Fibroblast of skin of right biceps (primary cell): ENCODE measurements around the gene JAZF1.
"Not testable (repeated sequence)": the region's sequence is repeated elsewhere in the genome, so short reads cannot be mapped to it uniquely, and the experiment has no call there.

ENCODE experiments used
- DNase-seq: peaks from one replicate; pipeline ENCODE4 v3.0.0-alpha.2; 2013

The JAZF1 gene

GRCh38 chr7:27861747-27862146, 318.8 kb downstream of the JAZF1 start:
- DNase-seq = no peak

- no peak for DNase-seq
Observed at GRCh38 chr7:27860800-27861199, 319.8 kb downstream of the JAZF1 start.

GRCh38 chr7:27856703-27857485, 323.7 kb downstream of the JAZF1 start:
- not testable (repeated sequence) for DNase-seq

DNA sequence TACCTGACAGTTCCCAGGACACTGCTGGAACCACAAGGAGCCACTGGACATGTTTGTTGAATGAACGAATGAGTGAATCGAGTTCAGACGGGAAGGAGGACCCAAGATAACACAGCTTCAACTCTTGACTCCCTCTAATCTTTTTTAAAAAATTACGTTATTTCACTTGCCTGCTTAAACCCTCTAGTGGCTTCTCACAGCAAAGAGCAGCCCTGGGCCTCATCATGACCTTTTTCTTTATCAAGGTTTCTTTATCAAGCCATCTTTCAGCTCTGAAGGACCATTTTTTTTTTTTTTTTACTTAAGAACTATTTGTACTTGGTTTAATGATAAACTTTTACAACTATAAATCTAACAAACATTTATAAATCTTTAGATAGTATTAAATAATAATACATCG, 330.1 kb downstream of the JAZF1 start:
- DNase-seq = no peak

DNA sequence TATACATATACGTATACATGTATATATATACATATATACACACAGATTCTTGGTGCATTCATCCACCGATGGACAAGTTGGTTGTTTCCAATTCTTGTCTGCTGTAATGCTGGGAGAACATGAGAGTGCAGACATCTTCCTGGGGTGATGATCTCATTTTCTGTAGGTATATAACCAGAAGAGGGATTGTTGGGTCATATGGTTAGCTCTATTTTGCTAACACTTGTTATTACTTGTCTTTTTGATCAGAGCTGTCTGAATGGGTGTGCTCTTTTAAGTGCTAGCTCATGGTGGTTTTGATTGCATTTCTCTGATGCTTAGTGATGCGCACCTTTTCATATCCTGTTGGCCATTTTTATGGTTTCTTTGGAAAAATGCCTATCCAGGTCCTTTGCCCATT, 334.2 kb downstream of the JAZF1 start:
- DNase-seq = no peak

GRCh38 chr7:27843584-27844305, 336.9 kb downstream of the JAZF1 start:
- no peak for DNase-seq

DNA sequence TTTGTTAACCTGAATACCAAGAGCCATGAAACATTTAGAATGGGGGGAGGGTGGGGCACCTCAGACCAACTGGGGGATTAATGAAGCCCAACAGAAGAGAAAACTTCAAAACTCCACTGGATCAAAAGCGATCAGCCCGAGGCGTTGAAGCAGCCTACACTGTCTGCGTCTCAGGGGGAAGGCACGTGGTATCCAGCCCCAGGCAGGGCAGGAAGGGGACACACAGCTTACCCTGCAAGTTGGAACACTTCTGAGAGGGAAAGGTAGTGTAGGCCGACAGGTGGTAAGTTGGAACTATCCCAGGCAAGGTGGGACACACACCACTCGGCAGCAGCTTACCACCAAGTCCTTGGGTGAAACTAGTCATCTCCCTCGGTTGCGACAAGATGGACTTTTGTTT, 337.7 kb downstream of the JAZF1 start:
- peak; percentile 6 for DNase-seq

DNA sequence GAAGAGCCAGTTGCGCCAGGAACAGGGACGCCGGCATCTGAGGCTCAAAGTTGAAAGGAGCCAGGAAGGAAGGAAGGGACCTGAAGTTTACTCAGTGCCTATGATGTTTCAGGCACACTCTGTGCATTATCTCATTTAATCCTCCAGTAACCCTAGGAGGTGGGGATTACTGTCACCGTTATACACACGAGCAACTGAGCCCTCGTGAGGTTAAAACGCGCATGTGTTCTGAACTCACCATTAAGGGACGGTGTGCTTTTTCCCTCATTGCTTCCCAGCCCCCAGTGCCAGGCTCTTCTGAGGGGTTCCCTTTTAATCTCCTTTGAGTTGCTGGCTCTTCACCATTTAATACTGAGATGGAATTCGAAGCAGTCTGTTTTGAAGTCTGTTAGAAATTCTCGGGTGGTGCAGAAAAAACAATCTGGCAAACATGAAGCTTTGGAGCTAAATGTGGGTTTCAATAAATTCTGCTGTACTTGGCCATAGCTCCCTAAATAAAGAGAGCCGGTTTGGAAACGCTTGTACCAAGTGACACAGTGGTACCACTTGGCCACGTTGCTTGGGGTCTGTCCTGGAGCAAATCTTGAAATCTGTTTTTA, 338.4 kb downstream of the JAZF1 start:
- peak; percentile 20 for DNase-seq

GRCh38 chr7:27840760-27841364, 339.7 kb downstream of the JAZF1 start:
- no peak for DNase-seq

DNA sequence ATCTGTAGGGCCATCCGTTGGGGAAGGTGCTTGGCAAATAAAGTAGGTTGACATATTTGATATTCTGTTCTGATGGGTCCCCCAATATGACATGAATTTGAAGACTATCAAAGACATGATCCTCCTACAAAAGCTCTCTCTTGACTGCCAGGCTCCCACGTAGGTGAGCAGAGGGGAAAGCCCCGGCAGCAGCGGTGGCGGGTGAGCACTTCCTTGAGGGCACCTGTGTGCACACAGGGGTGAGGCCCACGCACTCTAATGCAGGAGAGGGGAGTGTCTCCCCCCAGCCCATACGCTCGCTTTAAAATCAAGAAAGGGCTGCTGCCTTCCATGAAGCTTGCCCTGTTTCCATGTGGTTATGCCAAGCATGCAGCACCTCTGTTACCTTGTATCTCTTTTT, 340.3 kb downstream of the JAZF1 start:
- no peak for DNase-seq

DNA sequence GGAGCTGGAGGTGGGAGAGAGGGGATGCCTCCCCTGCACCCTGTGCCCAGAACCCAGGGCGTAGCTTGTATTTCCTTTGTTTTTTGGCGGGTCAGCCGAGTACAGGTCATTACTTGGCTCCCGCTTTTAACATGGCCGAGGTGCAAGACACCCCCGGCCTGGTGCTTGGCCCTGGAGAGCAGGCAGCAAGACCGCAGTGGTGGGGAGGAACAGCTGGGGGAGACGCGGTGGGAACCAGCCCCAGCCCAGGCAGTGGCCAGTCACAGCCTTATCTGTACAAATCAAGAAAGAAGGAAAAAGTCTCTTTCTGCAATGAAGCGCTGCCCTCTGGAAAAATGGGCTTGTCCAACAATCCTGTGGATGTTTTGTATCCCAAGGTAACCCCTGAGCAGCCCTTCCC, 341.5 kb downstream of the JAZF1 start:
- DNase-seq = no peak

DNA sequence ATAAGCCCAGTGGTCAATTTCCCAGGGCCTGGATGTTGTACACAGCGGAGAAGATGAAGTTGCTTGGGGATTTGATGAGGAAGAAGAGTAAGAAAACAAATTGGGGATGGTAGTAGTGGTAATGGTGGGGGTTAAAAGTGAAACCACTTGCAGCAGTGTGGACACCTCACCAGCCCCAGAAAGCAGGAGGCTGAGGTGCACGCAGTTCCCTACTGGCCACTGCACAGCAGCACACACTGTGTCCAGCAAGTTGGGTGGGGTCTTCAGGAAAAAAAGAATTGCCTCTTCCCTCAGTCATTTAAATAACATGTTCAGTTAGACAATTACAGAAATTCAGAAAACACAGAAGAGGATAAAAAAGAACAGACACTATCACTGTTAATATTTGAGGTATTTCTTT, 344.1 kb downstream of the JAZF1 start:
- DNase-seq = no peak

DNA sequence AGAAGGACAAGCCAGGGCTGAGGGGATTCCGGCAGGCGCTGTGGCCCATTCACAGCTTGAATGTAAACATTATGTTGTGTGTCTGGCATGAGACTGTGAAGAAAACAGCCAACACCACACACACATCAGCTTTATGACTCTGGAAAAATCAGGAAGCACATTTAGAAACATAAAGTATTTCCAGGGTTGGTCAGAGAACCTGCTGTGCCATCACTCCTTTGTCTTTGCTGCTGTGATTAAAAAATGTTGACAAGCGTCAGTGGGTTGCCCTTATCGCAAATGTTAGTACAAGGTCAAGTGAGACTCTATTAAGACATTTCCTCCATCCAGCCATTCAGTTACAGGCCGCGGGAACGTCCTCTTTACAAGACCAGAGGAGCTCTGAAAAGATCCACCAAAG, 345.2 kb downstream of the JAZF1 start:
- DNase-seq = no peak

DNA sequence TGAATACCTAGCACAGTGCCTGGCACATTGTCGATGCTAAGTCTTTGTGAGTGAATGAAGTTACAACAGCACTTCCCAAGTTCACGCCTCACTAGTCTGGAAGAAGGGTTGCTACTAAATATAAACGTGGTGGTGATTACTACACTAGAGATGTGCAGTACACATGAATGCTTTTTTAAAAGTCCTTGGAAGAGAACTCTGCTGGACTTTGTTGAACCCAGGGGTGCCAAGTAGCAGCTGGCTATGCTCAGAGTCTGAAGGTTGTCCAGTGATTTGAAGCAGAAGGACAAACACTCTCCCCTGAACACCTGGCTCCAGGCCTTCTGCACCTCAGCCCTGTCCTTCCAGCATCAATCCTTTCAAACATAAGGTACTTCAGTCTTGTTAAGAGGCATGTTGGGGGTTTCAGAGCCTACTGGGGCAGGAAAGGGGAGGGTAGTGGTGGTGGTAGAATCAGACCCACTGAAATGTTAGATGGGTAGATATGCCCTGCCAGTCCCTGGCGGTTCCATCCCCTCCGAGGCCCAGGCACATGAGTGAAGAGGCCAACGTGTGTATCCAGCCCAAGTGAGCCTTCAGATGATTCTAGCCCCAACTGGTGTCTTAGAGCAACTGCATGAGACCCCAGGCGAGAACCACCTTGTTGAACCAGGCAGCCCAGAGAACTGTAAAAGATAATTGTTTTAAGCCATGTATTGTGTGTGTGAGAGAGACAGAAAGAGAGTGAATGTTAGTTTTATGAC, 346.2 kb downstream of the JAZF1 start:
- DNase-seq = no peak

DNA sequence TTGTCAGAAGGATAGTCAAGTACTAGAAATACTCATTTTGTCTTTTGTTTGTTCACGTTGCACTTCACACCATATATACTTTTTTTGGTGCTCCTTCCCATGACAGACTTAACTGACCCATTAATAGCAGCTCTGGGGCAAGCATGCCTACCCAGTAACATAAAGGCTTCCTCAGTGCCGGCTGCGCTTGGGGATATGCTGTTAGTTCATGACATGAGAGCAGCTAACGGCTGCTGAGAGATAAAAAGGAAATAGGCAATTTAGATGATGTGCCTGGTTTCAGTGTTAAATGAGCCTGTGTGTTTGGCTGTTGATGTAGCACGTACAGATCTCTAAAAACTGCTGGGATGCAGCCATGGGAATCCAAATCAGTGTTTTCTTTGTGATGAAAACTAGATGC, 354.2 kb downstream of the JAZF1 start:
- DNase-seq = no peak

DNA sequence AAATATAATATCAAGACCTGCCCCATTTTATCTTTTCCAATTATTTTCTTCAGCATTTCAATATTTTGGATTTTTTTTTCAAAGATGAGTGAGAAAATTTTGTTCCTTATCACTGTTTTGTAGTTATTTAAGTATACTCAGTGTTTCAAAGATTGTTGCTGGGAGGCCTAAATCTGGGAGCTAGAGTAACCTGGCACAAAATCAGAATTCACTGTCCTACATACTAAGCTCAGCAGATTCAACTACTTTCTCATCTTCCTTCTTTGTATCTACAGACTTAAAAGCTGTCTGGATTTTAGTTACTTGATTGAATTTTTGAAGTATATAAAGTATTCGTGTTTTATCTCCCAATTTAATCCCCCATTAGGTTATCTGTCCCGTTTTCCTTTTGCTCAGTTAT, 354.7 kb downstream of the JAZF1 start:
- no peak for DNase-seq

- DNase-seq = no peak
Observed at GRCh38 chr7:27822245-27822644, 358.4 kb downstream of the JAZF1 start.

- no peak for DNase-seq
Observed at GRCh38 chr7:27812706-27813105, 367.9 kb downstream of the JAZF1 start.

DNA sequence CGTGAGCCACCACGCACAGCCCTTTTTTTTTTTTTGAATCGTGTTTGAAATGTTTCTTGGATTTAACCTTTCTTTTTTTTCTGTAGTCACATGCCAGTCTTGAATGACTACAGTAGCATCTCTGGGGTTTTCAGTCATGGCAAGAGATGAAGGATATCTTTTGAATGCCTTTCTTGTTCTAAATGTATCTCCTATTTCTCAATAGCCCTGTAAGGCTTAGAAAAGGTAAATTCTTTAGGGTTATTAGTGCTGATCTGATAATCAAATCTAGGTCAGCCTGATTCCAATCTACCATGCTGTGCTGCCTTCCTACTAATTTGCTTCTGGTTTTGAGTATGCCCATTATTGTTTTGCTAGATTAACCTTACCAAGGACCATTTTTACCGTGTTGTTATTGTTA, 370.4 kb downstream of the JAZF1 start:
- no peak for DNase-seq

- peak; percentile 77 for DNase-seq
Observed at GRCh38 chr7:27808626-27809025, 372.0 kb downstream of the JAZF1 start.

- no peak for DNase-seq
Observed at GRCh38 chr7:27804139-27804538, 376.5 kb downstream of the JAZF1 start.

- DNase-seq = peak; percentile 8
Observed at GRCh38 chr7:27802999-27803398, 377.6 kb downstream of the JAZF1 start.

- DNase-seq = no peak
Observed at GRCh38 chr7:27799212-27799611, 381.4 kb downstream of the JAZF1 start.
